Loucy (cell line): ENCODE results near the gene NSD1.

ENCODE experiments used
- EZH2phosphoT487 ChIP-seq: fragments of 200-600 bp; IDR thresholded peaks from 2 replicates; pipeline ENCODE4 v1.6.1; 2018; ENCODE audit warnings: antibody characterized with exemption, mild to moderate bottlenecking, moderate library complexity, borderline replicate concordance
- TF ChIP-seq, protein P1 (sequence below): fragments of 200-600 bp; sonication (generic); conservative IDR thresholded peaks from 2 replicates; pipeline ENCODE4 v1.5.1; 2014; ENCODE audit warnings: mild to moderate bottlenecking, antibody characterized with exemption, low read length

DNA sequence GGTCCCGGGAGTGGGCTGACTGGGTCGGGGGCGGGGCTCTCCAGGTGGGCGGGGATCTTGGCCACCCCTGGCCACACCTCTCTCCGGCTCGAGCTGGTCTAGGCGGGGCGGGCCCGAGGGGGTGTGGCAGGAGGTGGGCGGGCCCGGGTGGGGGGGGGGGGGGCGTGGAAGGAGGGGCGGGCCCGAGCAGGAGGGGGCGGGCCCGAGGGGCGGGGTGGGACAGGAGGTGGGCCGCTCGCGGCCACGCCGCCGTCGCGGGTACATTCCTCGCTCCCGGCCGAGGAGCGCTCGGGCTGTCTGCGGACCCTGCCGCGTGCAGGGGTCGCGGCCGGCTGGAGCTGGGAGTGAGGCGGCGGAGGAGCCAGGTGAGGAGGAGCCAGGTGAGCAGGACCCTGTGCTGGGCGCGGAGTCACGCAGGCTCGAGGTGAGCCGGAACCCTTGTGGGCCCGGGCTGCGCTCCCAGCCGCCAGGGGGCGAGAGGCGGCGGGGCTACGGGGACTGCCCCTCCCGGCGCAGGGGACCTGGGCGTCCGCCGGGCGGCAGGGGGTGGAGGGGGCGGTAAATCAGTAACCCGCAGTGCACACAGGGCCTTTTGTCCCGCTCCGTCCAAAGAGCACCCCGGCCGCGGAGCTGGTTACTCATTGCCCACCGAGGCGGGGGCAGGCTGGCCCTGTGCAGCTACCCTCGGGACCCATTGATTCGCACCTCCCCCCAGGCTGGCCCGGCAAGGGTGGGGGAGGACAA, 46.7 kb upstream of the NSD1 start, which contains the start of gene FGFR4:
- no peak for TF ChIP-seq EZH2phosphoT487
- TF ChIP-seq, protein P1, sequence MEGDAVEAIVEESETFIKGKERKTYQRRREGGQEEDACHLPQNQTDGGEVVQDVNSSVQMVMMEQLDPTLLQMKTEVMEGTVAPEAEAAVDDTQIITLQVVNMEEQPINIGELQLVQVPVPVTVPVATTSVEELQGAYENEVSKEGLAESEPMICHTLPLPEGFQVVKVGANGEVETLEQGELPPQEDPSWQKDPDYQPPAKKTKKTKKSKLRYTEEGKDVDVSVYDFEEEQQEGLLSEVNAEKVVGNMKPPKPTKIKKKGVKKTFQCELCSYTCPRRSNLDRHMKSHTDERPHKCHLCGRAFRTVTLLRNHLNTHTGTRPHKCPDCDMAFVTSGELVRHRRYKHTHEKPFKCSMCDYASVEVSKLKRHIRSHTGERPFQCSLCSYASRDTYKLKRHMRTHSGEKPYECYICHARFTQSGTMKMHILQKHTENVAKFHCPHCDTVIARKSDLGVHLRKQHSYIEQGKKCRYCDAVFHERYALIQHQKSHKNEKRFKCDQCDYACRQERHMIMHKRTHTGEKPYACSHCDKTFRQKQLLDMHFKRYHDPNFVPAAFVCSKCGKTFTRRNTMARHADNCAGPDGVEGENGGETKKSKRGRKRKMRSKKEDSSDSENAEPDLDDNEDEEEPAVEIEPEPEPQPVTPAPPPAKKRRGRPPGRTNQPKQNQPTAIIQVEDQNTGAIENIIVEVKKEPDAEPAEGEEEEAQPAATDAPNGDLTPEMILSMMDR: no peak
